GM12878 (cell line): Measurements from ENCODE around the gene EYA2. TPM values are rescaled to one million over a fixed set of nuclear protein-coding genes. Genes with fewer than 3 reads are reported as not detected.

Experiments
- ATAC-seq: fragments of 200-7000 bp; cut with Tn5 transposase; 3 replicates; pipeline ENCODE4 v1.9.1; 2020; ENCODE audit warnings: mild to moderate bottlenecking, moderate library complexity
- BruUV-seq: library from RNA; stranded (reverse); fragments of 400-500 nt; replicated peaks from 2 replicates; lab custom pipeline; 2021; lab: Mats Ljungman, UMichigan
- CTCF ChIA-PET: fragments of 300-600 bp; sonication (Branson Sonifier 250); formaldehyde crosslinking; extraction: SDS; loops from one replicate; lab custom pipeline; 2021; ENCODE audit warnings: inconsistent platforms; lab: Yijun Ruan, JAX
- POLR2A ChIA-PET: fragments of 350-600 bp; formaldehyde crosslinking; extraction: SDS; loops from one replicate; lab custom pipeline; 2021; ENCODE audit warnings: inconsistent platforms; lab: Charles Lee
- RAD21 ChIA-PET: fragments of 300-600 bp; sonication (Branson Sonifier 250); formaldehyde crosslinking; loops from one replicate; lab custom pipeline; 2023; ENCODE audit warnings: antibody characterized with exemption; ENCODE audit not compliant: unreplicated experiment; lab: Charles Lee
- SMC1A ChIA-PET: fragments of 300-600 bp; sonication (Branson Sonifier 250); formaldehyde crosslinking; loops from one replicate; lab custom pipeline; 2023; ENCODE audit not compliant: unreplicated experiment, uncharacterized antibody; lab: Charles Lee
- DNase-seq: peaks from one replicate; pipeline ENCODE4 v3.0.0-alpha.2; 2011; ENCODE audit warnings: low read depth, low spot score
- FAIRE-seq: peaks from 3 replicates; lab custom pipeline; 2011; peaks lifted over from hg19 to GRCh38; lab: Jason Lieb, UNC
- H2AFZ ChIP-seq: 2 replicates; pipeline ENCODE4 v1.6.0; 2011; ENCODE audit warnings: low read depth, low read length, control low read depth; ENCODE audit not compliant: control insufficient read depth
- H3K27ac ChIP-seq: 2 replicates; pipeline ENCODE4 v1.5.1; 2011; ENCODE audit warnings: control low read depth; ENCODE audit not compliant: control insufficient read depth, insufficient read depth
- H3K27me3 ChIP-seq, 2 experiments: replicated peaks in 1 of 2; 2 replicates each; pipeline versions ENCODE4 v1.6.0 to v1.6.1; 2011; ENCODE audit warnings: low read length in 1 of 2; ENCODE audit not compliant: control insufficient read depth in 2 of 2, insufficient read depth in 2 of 2
- H3K36me3 ChIP-seq, 2 experiments: 2 replicates each; pipeline ENCODE4 v1.5.1; 2011; ENCODE audit warnings: low read length in 1 of 2; ENCODE audit not compliant: control insufficient read depth in 2 of 2, insufficient read depth in 2 of 2
- H3K4me1 ChIP-seq: 2 replicates; pipeline ENCODE4 v1.6.1; 2011; ENCODE audit warnings: mild to moderate bottlenecking, low read length, moderate library complexity, mixed read lengths; ENCODE audit not compliant: control insufficient read depth, insufficient read depth
- H3K4me2 ChIP-seq: 2 replicates; pipeline ENCODE4 v1.6.0; 2011; ENCODE audit warnings: control low read depth; ENCODE audit not compliant: control insufficient read depth, insufficient read depth
- H3K4me3 ChIP-seq: fragments of 200-600 bp; sonication (generic); 2 replicates; pipeline ENCODE4 v1.5.1; 2016
- H3K79me2 ChIP-seq: 2 replicates; pipeline ENCODE4 v1.6.0; 2011; ENCODE audit warnings: low read length; ENCODE audit not compliant: control insufficient read depth, insufficient read depth
- H3K9ac ChIP-seq: 2 replicates; pipeline ENCODE4 v1.8.0; 2011; ENCODE audit warnings: low read length, control low read depth, mixed read lengths; ENCODE audit not compliant: control insufficient read depth, insufficient read depth
- H3K9me3 ChIP-seq: replicated peaks from 3 replicates; pipeline ENCODE4 v1.5.1; 2011; ENCODE audit warnings: mild to moderate bottlenecking, low read length; ENCODE audit not compliant: control insufficient read depth, insufficient read depth
- H4K20me1 ChIP-seq: 2 replicates; pipeline ENCODE4 v1.6.0; 2011; ENCODE audit not compliant: control insufficient read depth, insufficient read depth
- ASH2L ChIP-seq: fragments of 300-600, 200-600 bp; sonication (generic); IDR thresholded peaks from 2 replicates; pipeline ENCODE4 v1.6.1; 2017; ENCODE audit warnings: low read depth, mild to moderate bottlenecking, borderline replicate concordance
- ATF7 ChIP-seq: fragments of 450-650 bp; IDR thresholded peaks from 2 replicates; pipeline ENCODE4 v1.6.1; 2016; ENCODE audit warnings: low read depth, mild to moderate bottlenecking
- CBFB ChIP-seq: IDR thresholded peaks from 2 replicates; pipeline ENCODE4 v1.6.1; 2016; ENCODE audit warnings: antibody characterized with exemption, low read depth
- CHD2 ChIP-seq: IDR thresholded peaks from 2 replicates; pipeline ENCODE4 v1.6.1; 2011; ENCODE audit warnings: low read depth, low read length, improper control_type of control experiment, borderline replicate concordance
- EGR1 ChIP-seq, 2 experiments: IDR thresholded peaks; 1 replicate in 1 of 2; 2 replicates in 1 of 2; pipeline ENCODE4 v1.6.1; 2011 to 2012; ENCODE audit warnings: low read depth in 2 of 2, low read length in 2 of 2, borderline replicate concordance in 1 of 2, mild to moderate bottlenecking in 1 of 2, moderate library complexity in 1 of 2
- ETV6 ChIP-seq, 2 experiments: fragments of 450-650 bp in 1 of 2; IDR thresholded peaks in 1 of 2; conservative IDR thresholded peaks in 1 of 2; 2 replicates each; pipeline ENCODE4 v1.6.1; 2014; ENCODE audit warnings: antibody characterized with exemption in 1 of 2, borderline replicate concordance in 1 of 2, low read depth in 1 of 2, mild to moderate bottlenecking in 1 of 2, moderate library complexity in 1 of 2
- HCFC1 ChIP-seq: fragments of 150-350 bp; IDR thresholded peaks from 2 replicates; pipeline ENCODE4 v1.6.1; 2014; ENCODE audit warnings: low read length
- IKZF1 ChIP-seq: fragments of 450-650 bp; conservative IDR thresholded peaks from 2 replicates; pipeline ENCODE4 v1.6.1; 2017; ENCODE audit warnings: antibody characterized with exemption, mild to moderate bottlenecking
- IRF4 ChIP-seq: IDR thresholded peaks from 2 replicates; pipeline ENCODE4 v1.6.1; 2011; ENCODE audit warnings: low read depth, low read length
- JUNB ChIP-seq: IDR thresholded peaks from 2 replicates; pipeline ENCODE4 v1.6.1; 2016; ENCODE audit warnings: antibody characterized with exemption, mild to moderate bottlenecking
- NFYB ChIP-seq: IDR thresholded peaks from 2 replicates; pipeline ENCODE4 v1.6.1; 2011; ENCODE audit warnings: low read depth, mild to moderate bottlenecking, low read length, improper control_type of control experiment, moderate library complexity; ENCODE audit not compliant: insufficient read depth
- PAX5 ChIP-seq: IDR thresholded peaks from 2 replicates; pipeline ENCODE4 v1.6.1; 2011; ENCODE audit warnings: low read depth, low read length, borderline replicate concordance
- PBX3 ChIP-seq: IDR thresholded peaks from 2 replicates; pipeline ENCODE4 v1.6.1; 2011; ENCODE audit warnings: mild to moderate bottlenecking, low read depth, low read length, moderate library complexity; ENCODE audit not compliant: insufficient replicate concordance
- PML ChIP-seq: IDR thresholded peaks from 2 replicates; pipeline ENCODE4 v1.6.1; 2012; ENCODE audit warnings: low read length, inconsistent platforms
- RAD21 ChIP-seq: IDR thresholded peaks from 2 replicates; pipeline ENCODE4 v1.6.1; 2011; ENCODE audit warnings: mild to moderate bottlenecking, low read depth, low read length, moderate library complexity; ENCODE audit not compliant: insufficient read depth
- RFX5 ChIP-seq: IDR thresholded peaks from 2 replicates; pipeline ENCODE4 v1.6.1; 2011; ENCODE audit warnings: low read depth, low read length, improper control_type of control experiment
- SMAD5 ChIP-seq: IDR thresholded peaks from 2 replicates; pipeline ENCODE4 v1.6.1; 2016; ENCODE audit warnings: antibody characterized with exemption, low read depth
- SPI1 ChIP-seq: IDR thresholded peaks from 2 replicates; pipeline ENCODE4 v1.6.1; 2011; ENCODE audit warnings: low read depth, mild to moderate bottlenecking, low read length, moderate library complexity, borderline replicate concordance; ENCODE audit not compliant: insufficient read depth
- TCF12 ChIP-seq: IDR thresholded peaks from 2 replicates; pipeline ENCODE4 v1.6.1; 2011; ENCODE audit warnings: low read depth, mild to moderate bottlenecking, low read length
- ZBTB4 ChIP-seq: fragments of 450-650 bp; formaldehyde crosslinking; IDR thresholded peaks from 2 replicates; pipeline ENCODE4 v1.4.0; 2022; ENCODE audit warnings: mild to moderate bottlenecking, moderate library complexity
- WGBS: methylation state at CpG from one replicate; pipeline ENCODE4 v1.1.6; 2016; ENCODE audit warnings: low lambda C conversion rate; ENCODE audit not compliant: insufficient replicate concordance, insufficient coverage; ENCODE audit errors: missing lambda C conversion rate; 5-methylcytosine and 5-hydroxymethylcytosine counted together
- in situ Hi-C: fragments of 300-500 bp; cut with MboI; formaldehyde crosslinking; loops from 9 replicates; pipeline ENCODE4 v1.14.3; 2018; ENCODE audit warnings: mixed read lengths
- intact Hi-C: fragments of 100-400 bp; cut with micrococcal nuclease; formaldehyde crosslinking; loops from one replicate; pipeline ENCODE4 v1.14.2; 2022; ENCODE audit not compliant: unreplicated experiment
- polyA plus RNA-seq, 11 experiments: library from polyadenylated mRNA; depleted of rRNA in 4 of 11; unstranded in 6 of 11; stranded (reverse) in 5 of 11; fragments of >200 nt; fragmentation: Nextera tagmentation in 4 of 11; fragmentation: Illumina TruSeq in 1 of 11; extraction: Ambion mirVana in 4 of 11; extraction: Trizol in 1 of 11; gene quantifications; 1 replicate in 1 of 11; 2 replicates in 10 of 11; pipeline versions ENCODE4 v1.2.1 to v1.2.3, GENCODE V29; 2011 to 2016; ENCODE audit warnings: inconsistent platforms in 2 of 11, missing spikeins in 2 of 11, low read depth in 1 of 11
- total RNA-seq, 4 experiments: library from RNA; depleted of rRNA in 3 of 4; stranded (reverse); fragments of >200 nt in 3 of 4; fragmentation: Illumina TruSeq in 1 of 4; extraction: Trizol in 1 of 4; gene quantifications; 2 replicates each; pipeline versions ENCODE4 v1.2.1 to v1.2.3, GENCODE V29; 2013 to 2021

Gene EYA2
- total and polyA plus RNA-seq, 10 of the 15 experiments (the other 5 are each of a cell fraction or from before 2014, with no cell fraction given), result 0.20 TPM; not detected in 9

GRCh38 chr20:47030271-47030810 lies 135.7 kb downstream of the EYA2 start:
- BruUV-seq, result no TSS peak
- Histone ChIP-seq H3K9me3 (no peaks in the 10 kb centered on the region; the same call in 1 of the 3 replicates), H3K79me2 (no peaks in the 10 kb centered on the region), H3K4me3 (no peak overlapping the region), H3K9ac (no peak overlapping the region), H4K20me1 (no peaks in the 10 kb centered on the region), H2AFZ (no peak overlapping the region), H3K27ac (no peak overlapping the region), H3K4me1 (no peaks in the 10 kb centered on the region), H3K36me3 (no peaks in the 10 kb centered on the region), H3K27me3 (no peaks in the 10 kb centered on the region; a peak in 2 of 4 replicates), H3K4me2 (no peak overlapping the region)
- intact Hi-C loops, result loop anchor here (10.0 kb wide), 1 partner anchor 56 kb away; no protein-coding TSS in a partner anchor
- CTCF ChIA-PET, result no interaction called here
- ATAC-seq, result no peak
- no peak for TF ChIP-seq IRF4
- TF ChIP-seq RFX5, result no peak
- TF ChIP-seq IKZF1, result no peak
- TF ChIP-seq PAX5, result no peak
- TF ChIP-seq JUNB, result no peak
- no peak for TF ChIP-seq PML
- TF ChIP-seq PBX3, result no peak
- TF ChIP-seq ASH2L, result no peak
- TF ChIP-seq ETV6 (conservative IDR thresholded peaks at IDR 0.05 in 1 of 2, IDR thresholded peaks at IDR 0.05 in 1 of 2; ENCODE audit: borderline replicate concordance in 1 of 2, low read depth in 1 of 2), result no peak
- TF ChIP-seq SPI1, result no peak
- no peak for TF ChIP-seq SMAD5
- no peak for TF ChIP-seq ZBTB4 (CRISPR knock-in tag)
- TF ChIP-seq ATF7, result no peak
- no peak for TF ChIP-seq TCF12
- TF ChIP-seq HCFC1, result no peak
- no peak for TF ChIP-seq RAD21
- no peak for TF ChIP-seq NFYB
- no peak for TF ChIP-seq CBFB
- no peak for TF ChIP-seq CHD2
- no peak for TF ChIP-seq EGR1 (IDR thresholded peaks at IDR 0.05; ENCODE audit: borderline replicate concordance in 1 of 2, low read depth in 2 of 2, low read length in 2 of 2)
- RAD21 ChIA-PET, result no interaction called here
- POLR2A ChIA-PET, result no interaction called here
- DNase-seq, result no peak
- in situ Hi-C loops, result no loop called here
- SMC1A ChIA-PET, result no interaction called here
- no peak for FAIRE-seq
- WGBS, result 57% methylated on average over 4 of the region's 4 CpGs
